CD4-positive, alpha-beta T cell (primary cell): ENCODE results near the gene CPZ. TPM values are rescaled to one million over a fixed set of nuclear protein-coding genes. Genes with fewer than 3 reads are reported as not detected.

ENCODE experiments used
- ATAC-seq: fragments of 200-7000 bp; cut with Tn5 transposase; one replicate; pipeline ENCODE4 v1.10.0; 2022; ENCODE audit warnings: mild to moderate bottlenecking; ENCODE audit not compliant: poor library complexity
- CTCF ChIA-PET: fragments of 350-600 bp; sonication (Branson Sonifier 250); formaldehyde crosslinking; loops from one replicate; lab custom pipeline; 2021; ENCODE audit warnings: antibody characterized with exemption, inconsistent platforms; lab: Charles Lee
- POLR2A ChIA-PET: fragments of 350-600 bp; sonication (Branson Sonifier 250); formaldehyde crosslinking; loops from one replicate; lab custom pipeline; 2021; ENCODE audit warnings: antibody characterized with exemption, inconsistent platforms; lab: Charles Lee
- DNase-seq, 14 experiments: peaks; one replicate each; pipeline ENCODE4 v3.0.0-alpha.2; 2013 to 2020; ENCODE audit warnings: mixed read lengths in 2 of 14
- H3K27ac ChIP-seq, 2 donors: one replicate each; pipeline versions ENCODE4 v1.5.1 to v1.7.0; 2013; ENCODE audit warnings: low read length in 2 of 2, low read depth in 1 of 2, mild to moderate bottlenecking in 1 of 2
- H3K27me3 ChIP-seq, 2 experiments: 1 replicate in 1 of 2; 2 replicates in 1 of 2; pipeline versions ENCODE4 v1.6.1 to v1.7.0; 2013; ENCODE audit warnings: low read length in 2 of 2, control low read depth in 1 of 2, mild to moderate bottlenecking in 1 of 2, moderate library complexity in 1 of 2; ENCODE audit not compliant: insufficient read depth in 2 of 2, control insufficient read depth in 1 of 2
- H3K36me3 ChIP-seq: one replicate; pipeline ENCODE4 v1.6.1; 2013; ENCODE audit warnings: low read length, control low read depth; ENCODE audit not compliant: insufficient read depth
- H3K4me1 ChIP-seq: one replicate; pipeline ENCODE4 v1.6.1; 2013; ENCODE audit warnings: low read length, control low read depth; ENCODE audit not compliant: insufficient read depth
- H3K4me3 ChIP-seq: one replicate; pipeline ENCODE4 v1.5.1; 2013; ENCODE audit warnings: mild to moderate bottlenecking, low read length, moderate library complexity
- H3K9me3 ChIP-seq, 2 experiments: 1 replicate in 1 of 2; 2 replicates in 1 of 2; pipeline versions ENCODE4 v1.6.1 to v1.7.0; 2013; ENCODE audit warnings: low read length in 2 of 2, mild to moderate bottlenecking in 2 of 2, control low read depth in 1 of 2, moderate library complexity in 1 of 2; ENCODE audit not compliant: control insufficient read depth in 1 of 2, insufficient read depth in 1 of 2
- H3K27ac Mint-ChIP-seq: one replicate; pipeline ENCODE4 v1.8.0; 2020; ENCODE audit warnings: mixed read lengths
- H3K27me3 Mint-ChIP-seq: one replicate; pipeline ENCODE4 v1.8.0; 2021; ENCODE audit warnings: mixed read lengths
- H3K36me3 Mint-ChIP-seq: one replicate; pipeline ENCODE4 v1.8.0; 2021; ENCODE audit warnings: low read depth, mixed read lengths
- H3K4me1 Mint-ChIP-seq: one replicate; pipeline ENCODE4 v1.8.0; 2021; ENCODE audit warnings: low read depth, mixed read lengths
- H3K4me3 Mint-ChIP-seq: one replicate; pipeline ENCODE4 v1.8.0; 2020; ENCODE audit warnings: mild to moderate bottlenecking, mixed read lengths
- H3K9me3 Mint-ChIP-seq: one replicate; pipeline ENCODE4 v1.8.0; 2020; ENCODE audit warnings: mixed read lengths
- CTCF ChIP-seq: fragments of 200-600 bp; IDR thresholded peaks from one replicate; pipeline ENCODE4 v1.8.0; 2022; ENCODE audit warnings: antibody characterized with exemption, mild to moderate bottlenecking
- intact Hi-C, 2 experiments: fragments of 100-400 bp; cut with DNase I in 1 of 2; cut with micrococcal nuclease in 1 of 2; formaldehyde crosslinking; loops; one replicate each; pipeline versions ENCODE4 v1.15.1 to v1.9.0; 2023 to 2025; cut with DNase I, micrococcal nuclease
- total RNA-seq, 174 experiments: library from RNA in 2 of 174; stranded (reverse) in 2 of 174; gene quantifications; one replicate each; pipeline ENCODE4 v1.2.3 and lab custom pipeline; 2021 to 2026

CPZ gene
- total RNA-seq, 2 experiments from 2014 or later: not detected

- Mint-ChIP-seq H3K36me3 (no peaks in the 10 kb centered on the region), H3K9me3 (no peaks in the 10 kb centered on the region), H3K4me3 (no peak overlapping the region), H3K27ac (no peak overlapping the region), H3K4me1 (no peaks in the 10 kb centered on the region), H3K27me3 (peaks cover 4% of the 10 kb centered on the region)
- no peak for ATAC-seq
- ChIA-PET POLR2A (no interaction called here), CTCF (no interaction called here)
- DNase-seq: no peak
- no peak overlapping the region for H3K27ac ChIP-seq
- no peak overlapping the region for H3K4me3 ChIP-seq
- peaks cover 0 to 4% of the 10 kb centered on the region in 2 experiments for H3K9me3 ChIP-seq
- H3K27me3 ChIP-seq: peaks cover 0 to 3% of the 10 kb centered on the region in 2 experiments
- H3K4me1 ChIP-seq: no peaks in the 10 kb centered on the region
- intact Hi-C loops: no loop called here
- TF ChIP-seq CTCF: no peak
- no peaks in the 10 kb centered on the region for H3K36me3 ChIP-seq
These were observed 28.0 kb upstream of the CPZ start for GRCh38 chr4:8564595-8564994.

- Mint-ChIP-seq H3K9me3 (no peaks in the 10 kb centered on the region), H3K4me3 (no peak overlapping the region), H3K36me3 (no peaks in the 10 kb centered on the region), H3K27ac (no peak overlapping the region), H3K4me1 (no peaks in the 10 kb centered on the region), H3K27me3 (no peaks in the 10 kb centered on the region)
- no peak for TF ChIP-seq CTCF
- POLR2A ChIA-PET: no interaction called here
- intact Hi-C loops: no loop called here
- CTCF ChIA-PET: no interaction called here
- no peaks in the 10 kb centered on the region for H3K9me3 ChIP-seq
- no peaks in the 10 kb centered on the region for H3K36me3 ChIP-seq
- ATAC-seq (no peak), DNase-seq (no peak)
- H3K27ac ChIP-seq: no peak overlapping the region
- peaks cover 0 to 3% of the 10 kb centered on the region in 2 experiments for H3K27me3 ChIP-seq
- H3K4me3 ChIP-seq: no peak overlapping the region
- no peaks in the 10 kb centered on the region for H3K4me1 ChIP-seq
These were observed 24.4 kb upstream of the CPZ start for GRCh38 chr4:8568068-8568668.

GRCh38 chr4:8570201-8570600, 22.4 kb upstream of the CPZ start:
- Mint-ChIP-seq H3K4me3 (no peak overlapping the region), H3K27ac (no peak overlapping the region), H3K9me3 (no peaks in the 10 kb centered on the region), H3K27me3 (no peaks in the 10 kb centered on the region), H3K4me1 (no peaks in the 10 kb centered on the region), H3K36me3 (no peaks in the 10 kb centered on the region)
- Histone ChIP-seq H3K9me3 (no peaks in the 10 kb centered on the region), H3K36me3 (no peaks in the 10 kb centered on the region), H3K4me1 (no peaks in the 10 kb centered on the region), H3K4me3 (no peak overlapping the region), H3K27ac (no peak overlapping the region), H3K27me3 (no peaks in the 10 kb centered on the region)
- ChIA-PET CTCF (interaction anchor here (0.6 to 0.8 kb wide), 2 partner anchors 8 to 1444 kb away, joined by 3 to 4 read pairs; no protein-coding TSS in a partner anchor), POLR2A (no interaction called here)
- TF ChIP-seq CTCF: no peak
- ATAC-seq (no peak), DNase-seq (no peak)
- intact Hi-C loops: no loop called here
